Mammary epithelial cell (primary cell): Measurements from ENCODE around the gene CDH10.

Experiments used
- CTCF ChIP-seq, 2 donors: IDR thresholded peaks in 1 of 2; conservative IDR thresholded peaks in 1 of 2; 2 replicates each; pipeline ENCODE4 v1.5.1; 2011 to 2012; ENCODE audit warnings: inconsistent platforms in 2 of 2, low read length in 2 of 2, mild to moderate bottlenecking in 2 of 2, control low read depth in 1 of 2, low read depth in 1 of 2; ENCODE audit not compliant: insufficient read depth in 1 of 2; ENCODE audit errors: extremely low read depth in 1 of 2
- EZH2 ChIP-seq: IDR thresholded peaks from 2 replicates; pipeline ENCODE4 v1.6.1; 2012; ENCODE audit warnings: low read length, inconsistent platforms, borderline replicate concordance

GRCh38 chr5:24649531-24649930 is 4.8 kb upstream of the CDH10 start:
- no peak for TF ChIP-seq CTCF (conservative IDR thresholded peaks at IDR 0.05 in 1 of 2, IDR thresholded peaks at IDR 0.05 in 1 of 2; ENCODE audit: extremely low read depth in 1 of 2, insufficient read depth in 1 of 2, low read depth in 1 of 2, low read length in 2 of 2)
- TF ChIP-seq EZH2: no peak
